ENCODE measurements around the gene SLC9B1. TPM values are rescaled to one million over a fixed set of nuclear protein-coding genes. Genes with fewer than 3 reads are reported as not detected.

The SLC9B1 gene
- total and polyA plus RNA-seq, 2 of the 8 experiments (the other 6 are each of a cell fraction or from before 2014, with no cell fraction given), result 0.08 to 0.19 TPM

GRCh38 chr4:103060453-103061148, 41.1 kb upstream of the SLC9B1 start:
- no peak for DNase-seq (ENCODE audit: low read depth in 1 of 2, low spot score in 2 of 2)
- no peak overlapping the region for H3K9ac ChIP-seq (replicated peaks in 1 of 4; ENCODE audit: extremely low read depth in 1 of 4, low read depth in 3 of 4, low read length in 3 of 4)
- no peaks in the 10 kb centered on the region; the same call in 1 of the 2 replicates for H3K23me2 ChIP-seq (ENCODE audit: low read depth, low read length)
- no peak overlapping the region for H2BK5ac ChIP-seq (ENCODE audit: low read depth, low read length)
- H2BK12ac ChIP-seq (ENCODE audit: low read depth, low read length), result no peak overlapping the region
- H4K5ac ChIP-seq (ENCODE audit: insufficient read length, low read depth, low read length), result no peak overlapping the region
- H3K56ac ChIP-seq (replicated peaks; ENCODE audit: insufficient read length, low read depth, low read length), result no peak overlapping the region
- no peak overlapping the region for H2AFZ ChIP-seq (ENCODE audit: low read length)
- 84% methylated on average over 2 of the region's 2 CpGs; no CpG with 5 or more reads in 1 of the 2 experiments for WGBS, 2 experiments (ENCODE audit: extremely low coverage in 1 of 2, insufficient coverage in 1 of 2, insufficient read length in 1 of 2, insufficient replicate concordance in 2 of 2, low coverage in 1 of 2, low lambda C conversion rate in 2 of 2, missing lambda C conversion rate in 1 of 2)
- no peak overlapping the region for H4K8ac ChIP-seq (ENCODE audit: extremely low read depth, insufficient read depth, low read length)
- H3K27ac ChIP-seq (ENCODE audit: low read depth, low read length), result no peak overlapping the region
- no peak overlapping the region for H3K23ac ChIP-seq (ENCODE audit: insufficient read length)
- H3K4me3 ChIP-seq (ENCODE audit: extremely low read depth in 1 of 4, insufficient read depth in 2 of 4, low read depth in 3 of 4, low read length in 4 of 4), result no peak overlapping the region
- no peaks in the 10 kb centered on the region for H3K36me3 ChIP-seq (ENCODE audit: control insufficient read depth in 2 of 4, insufficient read depth in 4 of 4, low read length in 3 of 4)
- no peak overlapping the region for H2BK120ac ChIP-seq (replicated peaks; ENCODE audit: low read depth, low read length)
- ChIA-PET POLR2A (ENCODE audit: partially characterized antibody) (no interaction called here), CTCF (ENCODE audit: partially characterized antibody) (interaction anchor here (0.7 to 1.2 kb wide), 2 partner anchors 14 to 39 kb away, joined by 3 to 4 read pairs; partner anchors contain the start of gene BDH2)
- H3K4me2 ChIP-seq (ENCODE audit: insufficient read depth in 1 of 2, low read depth in 2 of 2, low read length in 2 of 2), result no peak overlapping the region
- H2BK20ac ChIP-seq (ENCODE audit: low read length), result no peak overlapping the region
- FAIRE-seq, result no peak
- no peak overlapping the region for H2BK15ac ChIP-seq (ENCODE audit: low read length)
- no peaks in the 10 kb centered on the region for H3K27me3 ChIP-seq (replicated peaks in 1 of 4; ENCODE audit: control insufficient read depth in 3 of 4, extremely low read depth in 1 of 4, insufficient read depth in 3 of 4, low read length in 3 of 4)
- H3K9me3 ChIP-seq (ENCODE audit: insufficient read depth in 2 of 2, low read depth in 1 of 2, low read length in 1 of 2), result no peaks in the 10 kb centered on the region
- TF ChIP-seq CREB1 (IDR thresholded peaks at IDR 0.05), result no peak
- no peak overlapping the region for H3K4ac ChIP-seq (replicated peaks; ENCODE audit: insufficient read length, low read depth, low read length)
- H4K91ac ChIP-seq (replicated peaks; ENCODE audit: insufficient read length, low read length), result no peak overlapping the region
- H4K20me1 ChIP-seq (replicated peaks in 1 of 2; ENCODE audit: control insufficient read depth in 1 of 2, insufficient read depth in 2 of 2, low read length in 2 of 2), result no peaks in the 10 kb centered on the region
- H3K79me2 ChIP-seq (ENCODE audit: control insufficient read depth in 1 of 2, insufficient read depth in 2 of 2, low read length in 2 of 2), result no peaks in the 10 kb centered on the region
- H3K79me1 ChIP-seq (ENCODE audit: low read depth, low read length), result no peaks in the 10 kb centered on the region
- no peak overlapping the region for H3K14ac ChIP-seq (ENCODE audit: insufficient read length)
- no peaks in the 10 kb centered on the region for H3K4me1 ChIP-seq (replicated peaks in 1 of 4; ENCODE audit: control insufficient read depth in 3 of 4, insufficient read depth in 4 of 4, low read length in 3 of 4)
- H2AK5ac ChIP-seq (ENCODE audit: low read depth, low read length), result no peak overlapping the region
- H3K18ac ChIP-seq (ENCODE audit: extremely low read depth, low read length), result no peak overlapping the region

Data from H1 (cell line).